PC-3 (cell line): ENCODE results near the gene ADORA2A. TPM values are rescaled to one million over a fixed set of nuclear protein-coding genes. Genes with fewer than 3 reads are reported as not detected.

Experiments used
- ATAC-seq: fragments of 200-7000 bp; cut with Tn5 transposase; 2 replicates; pipeline ENCODE4 v1.9.1; 2020; ENCODE audit warnings: mild to moderate bottlenecking, moderate library complexity
- BruUV-seq: library from RNA; stranded (reverse); fragments of 400-500 nt; replicated peaks from 2 replicates; lab custom pipeline; 2021; lab: Mats Ljungman, UMichigan
- CTCF ChIA-PET: fragments of 300-600 bp; sonication (Branson Sonifier 250); formaldehyde crosslinking; loops from one replicate; lab custom pipeline; 2022; ENCODE audit warnings: antibody characterized with exemption; lab: Charles Lee
- POLR2A ChIA-PET: fragments of 300-600 bp; sonication (Branson Sonifier 250); formaldehyde crosslinking; loops from one replicate; lab custom pipeline; 2022; ENCODE audit warnings: antibody characterized with exemption; ENCODE audit not compliant: unreplicated experiment; lab: Charles Lee
- DNase-seq: peaks from one replicate; pipeline ENCODE4 v3.0.0-alpha.2; 2015
- H2AFZ ChIP-seq: fragments of 300-600 bp; sonication (generic); 2 replicates; pipeline ENCODE4 v1.6.0; 2016; ENCODE audit warnings: antibody characterized with exemption, low read length
- H3F3A ChIP-seq: fragments of 300-600 bp; sonication (generic); one replicate; pipeline ENCODE4 v1.6.0; 2017; ENCODE audit warnings: antibody characterized with exemption, low read length, control low read depth, mild to moderate bottlenecking; ENCODE audit not compliant: unreplicated experiment
- H3K27ac ChIP-seq: fragments of 300-600 bp; sonication (generic); 2 replicates; pipeline ENCODE4 v1.5.1; 2016; ENCODE audit warnings: mild to moderate bottlenecking, low read length
- H3K27me3 ChIP-seq: fragments of 300-600 bp; sonication (generic); 2 replicates; pipeline ENCODE4 v1.6.1; 2016; ENCODE audit warnings: low read length, mixed read lengths
- H3K36me3 ChIP-seq: fragments of 300-600 bp; sonication (generic); 2 replicates; pipeline ENCODE4 v1.6.1; 2016; ENCODE audit warnings: low read depth, mixed run types, low read length, mixed read lengths
- H3K4me1 ChIP-seq: fragments of 300-600 bp; sonication (generic); 2 replicates; pipeline ENCODE4 v1.5.1; 2016; ENCODE audit warnings: low read length; ENCODE audit not compliant: insufficient read depth
- H3K4me2 ChIP-seq: fragments of 300-600 bp; sonication (generic); 2 replicates; pipeline ENCODE4 v1.6.0; 2016; ENCODE audit warnings: low read length
- H3K4me3 ChIP-seq: fragments of 300-600 bp; sonication (generic); 2 replicates; pipeline ENCODE4 v1.5.1; 2016; ENCODE audit warnings: mild to moderate bottlenecking, low read length, mixed read lengths
- H3K79me2 ChIP-seq: fragments of 300-600 bp; sonication (generic); 2 replicates; pipeline ENCODE4 v1.6.1; 2017; ENCODE audit warnings: low read length, mixed read lengths
- H3K9ac ChIP-seq: fragments of 300-600 bp; sonication (generic); 2 replicates; pipeline ENCODE4 v1.6.0; 2016; ENCODE audit warnings: mild to moderate bottlenecking, low read length
- H3K9me2 ChIP-seq: fragments of 300-600 bp; sonication (generic); replicated peaks from 2 replicates; pipeline ENCODE4 v1.6.1; 2016; ENCODE audit warnings: mixed run types, low read length, mixed read lengths
- H3K9me3 ChIP-seq: fragments of 300-600 bp; sonication (generic); 2 replicates; pipeline ENCODE4 v1.6.1; 2016; ENCODE audit warnings: low read length, mixed read lengths
- H4K20me1 ChIP-seq: fragments of 300-600 bp; sonication (generic); 2 replicates; pipeline ENCODE4 v1.6.1; 2016; ENCODE audit warnings: low read length, mixed read lengths
- EZH2 ChIP-seq: fragments of 300-600 bp; sonication (generic); IDR thresholded peaks from one replicate; pipeline ENCODE4 v1.6.1; 2017; ENCODE audit warnings: antibody characterized with exemption, mild to moderate bottlenecking, low read length; ENCODE audit not compliant: unreplicated experiment
- EZH2phosphoT487 ChIP-seq: fragments of 300-600 bp; sonication (generic); IDR thresholded peaks from 2 replicates; pipeline ENCODE4 v1.6.1; 2018; ENCODE audit warnings: mild to moderate bottlenecking, antibody characterized with exemption, low read length, borderline replicate concordance
- intact Hi-C: fragments of 100-400 bp; cut with micrococcal nuclease; formaldehyde crosslinking; loops from 2 replicates; pipeline ENCODE4 v1.9.0; 2023
- total RNA-seq: library from RNA; depleted of rRNA; stranded (reverse); fragments of >200 nt; gene quantifications from 2 replicates; pipeline ENCODE4 v1.2.3, GENCODE V29; 2014
- TF ChIP-seq, protein P1 (sequence below): fragments of 300-600 bp; sonication (generic); conservative IDR thresholded peaks from 2 replicates; pipeline ENCODE4 v1.5.1; 2017; ENCODE audit warnings: antibody characterized with exemption, low read depth, mild to moderate bottlenecking, low read length

ADORA2A gene
- total RNA-seq, 1 experiment from 2014 or later, result 1.7 TPM

DNA sequence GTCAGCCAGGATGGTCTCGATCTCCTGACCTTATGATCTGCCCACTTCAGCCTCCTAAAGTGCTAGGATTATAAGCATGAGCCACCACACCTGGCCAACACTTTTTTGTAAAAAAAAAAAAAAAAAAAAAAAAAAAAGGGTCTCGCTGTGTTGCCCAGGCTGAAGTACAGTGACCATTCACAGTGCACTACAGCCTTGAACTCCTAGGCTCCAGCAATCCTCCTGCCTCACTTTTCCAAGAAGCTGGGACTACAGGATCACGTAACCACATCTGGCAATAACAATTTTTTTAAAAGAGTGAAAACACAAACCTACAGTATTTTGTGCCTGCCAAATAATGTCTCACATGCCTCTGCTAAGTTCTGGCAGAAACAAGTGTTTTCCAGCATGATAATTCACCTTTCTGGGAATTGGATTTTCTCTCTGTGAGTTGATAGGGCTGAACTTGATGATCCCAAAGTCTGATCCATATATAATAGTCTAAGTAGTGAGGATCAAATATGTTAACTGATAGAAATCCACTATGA is 30.6 kb downstream of the ADORA2A start:
- H3K79me2 ChIP-seq, result no peaks in the 10 kb centered on the region
- CTCF ChIA-PET, result no interaction called here
- intact Hi-C loops, result no loop called here

DNA sequence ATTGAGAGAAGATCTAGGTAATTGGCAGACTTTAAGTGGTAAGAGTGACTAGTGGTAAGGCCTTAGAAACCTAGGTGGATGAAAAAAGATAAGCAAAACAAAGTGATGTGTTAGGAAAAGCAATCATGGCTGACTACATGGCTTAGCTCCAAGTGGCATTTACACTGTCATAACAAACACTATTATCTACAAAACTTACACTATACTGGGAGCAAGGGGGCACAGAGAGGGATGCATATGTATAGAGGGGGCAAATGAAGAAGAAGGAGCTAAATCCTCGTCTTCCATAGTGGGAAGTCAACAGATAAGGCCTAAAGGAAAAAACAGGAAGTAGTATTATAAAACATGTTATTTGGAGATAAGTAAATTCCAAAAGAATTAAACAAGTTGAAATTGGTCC is 32.5 kb downstream of the ADORA2A start:
- no peak for ATAC-seq
- Histone ChIP-seq H3K4me1 (no peaks in the 10 kb centered on the region), H3K9ac (no peak overlapping the region), H2AFZ (no peak overlapping the region), H3K9me3 (no peaks in the 10 kb centered on the region), H3F3A (no peaks in the 10 kb centered on the region), H3K4me2 (no peak overlapping the region), H3K27ac (no peak overlapping the region), H3K36me3 (no peaks in the 10 kb centered on the region), H3K79me2 (no peaks in the 10 kb centered on the region), H4K20me1 (no peaks in the 10 kb centered on the region), H3K9me2 (no peaks in the 10 kb centered on the region), H3K27me3 (no peaks in the 10 kb centered on the region), H3K4me3 (no peak overlapping the region)
- CTCF ChIA-PET, result no interaction called here
- no TSS peak for BruUV-seq
- no peak for DNase-seq
- TF ChIP-seq EZH2 (no peak), EZH2phosphoT487 (no peak)
- TF ChIP-seq, protein P1, sequence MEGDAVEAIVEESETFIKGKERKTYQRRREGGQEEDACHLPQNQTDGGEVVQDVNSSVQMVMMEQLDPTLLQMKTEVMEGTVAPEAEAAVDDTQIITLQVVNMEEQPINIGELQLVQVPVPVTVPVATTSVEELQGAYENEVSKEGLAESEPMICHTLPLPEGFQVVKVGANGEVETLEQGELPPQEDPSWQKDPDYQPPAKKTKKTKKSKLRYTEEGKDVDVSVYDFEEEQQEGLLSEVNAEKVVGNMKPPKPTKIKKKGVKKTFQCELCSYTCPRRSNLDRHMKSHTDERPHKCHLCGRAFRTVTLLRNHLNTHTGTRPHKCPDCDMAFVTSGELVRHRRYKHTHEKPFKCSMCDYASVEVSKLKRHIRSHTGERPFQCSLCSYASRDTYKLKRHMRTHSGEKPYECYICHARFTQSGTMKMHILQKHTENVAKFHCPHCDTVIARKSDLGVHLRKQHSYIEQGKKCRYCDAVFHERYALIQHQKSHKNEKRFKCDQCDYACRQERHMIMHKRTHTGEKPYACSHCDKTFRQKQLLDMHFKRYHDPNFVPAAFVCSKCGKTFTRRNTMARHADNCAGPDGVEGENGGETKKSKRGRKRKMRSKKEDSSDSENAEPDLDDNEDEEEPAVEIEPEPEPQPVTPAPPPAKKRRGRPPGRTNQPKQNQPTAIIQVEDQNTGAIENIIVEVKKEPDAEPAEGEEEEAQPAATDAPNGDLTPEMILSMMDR, result no peak
- POLR2A ChIA-PET, result no interaction called here
- intact Hi-C loops, result no loop called here

More for the DNA sequence above, 30.6 kb downstream of the ADORA2A start:
- H3K9me3 ChIP-seq, result no peaks in the 10 kb centered on the region
- no peaks in the 10 kb centered on the region for H3F3A ChIP-seq
- no peak overlapping the region for H3K9ac ChIP-seq
- POLR2A ChIA-PET, result no interaction called here
- H4K20me1 ChIP-seq, result no peaks in the 10 kb centered on the region
- H3K36me3 ChIP-seq, result no peaks in the 10 kb centered on the region
- H3K27me3 ChIP-seq, result no peaks in the 10 kb centered on the region
- no peak overlapping the region for H3K27ac ChIP-seq
- H3K4me1 ChIP-seq, result no peaks in the 10 kb centered on the region
- ATAC-seq, result no peak
- no peaks in the 10 kb centered on the region for H3K9me2 ChIP-seq
- H2AFZ ChIP-seq, result no peak overlapping the region
- H3K4me3 ChIP-seq, result no peak overlapping the region
- H3K4me2 ChIP-seq, result no peak overlapping the region
- no peak for DNase-seq
- no TSS peak for BruUV-seq
- TF ChIP-seq EZH2phosphoT487 (no peak), EZH2 (no peak)
- TF ChIP-seq, protein P1, result no peak

DNA sequence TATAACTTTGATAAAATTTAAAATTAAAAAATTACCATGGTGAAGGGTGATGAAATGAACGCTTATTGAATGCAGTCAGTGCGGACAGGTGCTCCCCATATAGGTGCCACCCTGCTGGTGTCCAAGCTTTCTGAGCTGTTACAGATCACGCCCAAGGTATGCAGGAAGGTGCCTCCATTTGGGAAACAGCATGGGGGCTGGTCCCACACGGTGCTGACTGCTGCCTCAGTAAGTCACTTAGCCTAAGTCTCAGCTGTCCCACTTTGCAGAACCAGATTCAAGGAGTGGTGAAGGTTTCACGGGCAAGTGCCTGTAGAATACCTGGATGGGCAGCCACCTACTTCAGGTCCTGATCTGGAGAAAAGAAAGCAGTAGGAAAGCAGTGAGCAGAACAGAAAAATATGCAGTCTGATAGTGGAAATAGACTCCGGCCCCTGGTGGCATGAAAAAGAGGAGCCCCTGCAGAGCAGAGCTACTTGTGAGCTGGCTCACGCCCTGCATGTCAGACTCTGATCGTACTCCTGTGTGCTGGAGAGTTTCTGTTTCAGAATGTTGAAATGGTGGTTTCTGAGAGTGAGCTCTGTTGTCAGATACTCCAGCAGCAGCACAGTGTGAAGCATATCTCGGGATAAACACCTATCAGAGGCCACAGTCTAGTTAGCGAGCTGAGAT is 33.2 kb downstream of the ADORA2A start:
- intact Hi-C loops, result no loop called here
- Histone ChIP-seq H3K79me2 (no peaks in the 10 kb centered on the region), H3K9ac (no peak overlapping the region), H3K9me3 (no peaks in the 10 kb centered on the region), H3K9me2 (no peaks in the 10 kb centered on the region), H4K20me1 (no peaks in the 10 kb centered on the region), H3K27ac (no peak overlapping the region), H3K27me3 (no peaks in the 10 kb centered on the region), H3F3A (no peaks in the 10 kb centered on the region), H2AFZ (no peak overlapping the region), H3K4me3 (no peak overlapping the region), H3K36me3 (no peaks in the 10 kb centered on the region), H3K4me1 (no peaks in the 10 kb centered on the region), H3K4me2 (no peak overlapping the region)
- ChIA-PET CTCF (no interaction called here), POLR2A (no interaction called here)
- DNase-seq, result no peak
- no peak for TF ChIP-seq EZH2
- TF ChIP-seq EZH2phosphoT487, result no peak
- TF ChIP-seq, protein P1, result no peak
- ATAC-seq, result no peak
- no TSS peak for BruUV-seq
